Prostate gland (tissue), 2 donors: Measurements from ENCODE around the gene KRTAP20-2. TPM values are rescaled to one million over a fixed set of nuclear protein-coding genes. Genes with fewer than 3 reads are reported as not detected.

ENCODE experiments used
- DNase-seq: peaks from one replicate; pipeline ENCODE4 v3.0.0-alpha.2; 2019; ENCODE audit warnings: low spot score
- H3K27ac ChIP-seq, 2 donors: fragments of 200-600 bp; sonication (generic); 2 replicates each; pipeline ENCODE4 v1.5.1; 2017 to 2019
- H3K27me3 ChIP-seq: fragments of 200-600 bp; sonication (generic); replicated peaks from 2 replicates; pipeline ENCODE4 v1.5.1; 2019; ENCODE audit not compliant: insufficient read depth
- H3K36me3 ChIP-seq, 2 donors: fragments of 200-600 bp; sonication (generic); 1 replicate in 1 of 2; 2 replicates in 1 of 2; pipeline versions ENCODE4 v1.5.1 to v1.8.1; 2017 to 2019
- H3K4me1 ChIP-seq: fragments of 200-600 bp; sonication (generic); replicated peaks from 2 replicates; pipeline ENCODE4 v1.5.1; 2019
- H3K4me3 ChIP-seq, 2 donors: fragments of 200-600 bp; sonication (generic); 2 replicates each; pipeline ENCODE4 v1.5.1; 2017 to 2019
- H3K9me3 ChIP-seq: fragments of 200-600 bp; sonication (generic); 2 replicates; pipeline ENCODE4 v1.5.1; 2017
- CTCF ChIP-seq, 4 experiments: fragments of 200-600 bp in 2 of 4; fragments of 450-650 bp in 2 of 4; sonication (generic) in 2 of 4; IDR thresholded peaks; 1 replicate in 3 of 4; 2 replicates in 1 of 4; pipeline ENCODE4 v1.5.1; 2016 to 2019; ENCODE audit warnings: antibody characterized with exemption in 4 of 4, mild to moderate bottlenecking in 2 of 4, moderate library complexity in 2 of 4
- POLR2A ChIP-seq: fragments of 450-650 bp; IDR thresholded peaks from one replicate; pipeline ENCODE4 v1.6.1; 2016; ENCODE audit warnings: antibody characterized with exemption, mild to moderate bottlenecking
- POLR2AphosphoS5 ChIP-seq: sonication (generic); formaldehyde crosslinking; IDR thresholded peaks from one replicate; pipeline ENCODE4 v1.6.1; 2017; ENCODE audit warnings: antibody characterized with exemption
- WGBS: methylation state at CpG from one replicate; pipeline ENCODE4 v1.1.5; 2018; 5-methylcytosine and 5-hydroxymethylcytosine counted together
- intact Hi-C: fragments of 100-400 bp; cut with DNase I; formaldehyde crosslinking; loops from one replicate; pipeline ENCODE4 v1.14.2; 2022
- total RNA-seq, 2 donors: library from RNA; depleted of rRNA; stranded (reverse); fragments of >200 nt; gene quantifications; one replicate each; pipeline ENCODE4 v1.1.0, GENCODE V29; 2016

Gene KRTAP20-2
- total RNA-seq, 2 donors from 2014 or later, result not detected

DNA sequence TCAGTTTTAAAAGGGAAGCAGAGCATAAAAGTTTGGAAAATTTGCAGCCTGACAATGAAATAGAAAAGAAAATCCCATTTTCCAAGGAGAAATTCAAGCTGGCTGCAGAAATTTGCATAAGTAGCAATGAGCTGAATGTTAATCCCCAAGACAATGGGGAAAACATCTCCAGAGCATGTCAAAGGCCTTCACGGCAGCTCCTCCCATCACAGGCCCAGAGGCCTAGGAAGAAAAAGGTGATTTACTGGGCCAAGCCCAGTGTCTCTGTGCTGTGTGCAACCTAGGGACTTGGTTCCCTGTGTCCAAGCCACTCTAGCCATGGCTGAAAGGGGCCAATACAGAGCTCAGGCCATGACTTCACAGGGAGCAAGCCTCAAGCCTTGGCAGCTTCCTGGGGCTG lies 33.8 kb downstream of the KRTAP20-2 start:
- TF ChIP-seq CTCF (IDR thresholded peaks at IDR 0.05) (no peak), POLR2A (no peak), POLR2AphosphoS5 (no peak)
- no peak for DNase-seq
- H3K27me3 ChIP-seq, result no peaks in the 10 kb centered on the region
- H3K4me1 ChIP-seq, result no peaks in the 10 kb centered on the region
- intact Hi-C loops, result no loop called here
- no peak overlapping the region for H3K27ac ChIP-seq
- H3K36me3 ChIP-seq, result no peaks in the 10 kb centered on the region
- no peak overlapping the region for H3K4me3 ChIP-seq
- H3K9me3 ChIP-seq, result no peaks in the 10 kb centered on the region
- 92% methylated on average over 1 of the region's 1 CpG for WGBS

DNA sequence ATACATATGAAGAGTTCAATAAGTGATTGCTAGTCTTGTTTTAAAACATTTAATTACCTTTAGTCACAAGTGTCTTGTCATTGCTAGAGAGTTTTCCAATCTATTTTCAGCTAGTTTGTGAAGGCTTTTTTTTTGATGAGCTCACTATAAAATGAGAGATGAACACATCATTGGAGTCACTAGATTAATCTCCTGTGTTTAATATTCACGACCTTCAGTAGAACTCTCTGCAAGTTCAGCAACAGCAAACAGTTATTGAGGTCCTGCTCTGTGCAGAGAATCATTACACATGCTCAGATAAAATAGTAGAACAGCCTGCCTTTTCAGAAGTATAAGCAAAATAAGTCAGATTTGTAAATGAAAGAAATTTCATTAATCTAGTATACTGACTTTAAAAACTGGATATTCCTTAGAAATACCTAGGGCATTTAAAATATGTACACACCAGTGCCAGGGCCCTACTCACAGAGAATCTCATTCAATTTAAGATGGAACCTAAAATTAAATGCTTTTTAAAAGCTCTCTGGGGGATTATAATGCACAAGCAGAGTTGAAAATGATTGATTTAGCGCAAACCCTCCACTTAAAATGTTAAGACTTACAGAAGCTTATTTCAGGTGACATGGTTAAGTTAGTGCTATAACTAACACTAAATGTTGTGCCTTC lies 38.1 kb downstream of the KRTAP20-2 start:
- no peak for TF ChIP-seq POLR2AphosphoS5
- TF ChIP-seq POLR2A, result no peak
- no peak for TF ChIP-seq CTCF (IDR thresholded peaks at IDR 0.05)
- no peak overlapping the region for H3K27ac ChIP-seq
- intact Hi-C loops, result no loop called here
- no peaks in the 10 kb centered on the region for H3K36me3 ChIP-seq
- H3K9me3 ChIP-seq, result no peaks in the 10 kb centered on the region
- WGBS, result 87% methylated on average over 2 of the region's 2 CpGs
- no peaks in the 10 kb centered on the region for H3K27me3 ChIP-seq
- no peak overlapping the region for H3K4me3 ChIP-seq
- DNase-seq, result no peak
- H3K4me1 ChIP-seq, result no peaks in the 10 kb centered on the region

DNA sequence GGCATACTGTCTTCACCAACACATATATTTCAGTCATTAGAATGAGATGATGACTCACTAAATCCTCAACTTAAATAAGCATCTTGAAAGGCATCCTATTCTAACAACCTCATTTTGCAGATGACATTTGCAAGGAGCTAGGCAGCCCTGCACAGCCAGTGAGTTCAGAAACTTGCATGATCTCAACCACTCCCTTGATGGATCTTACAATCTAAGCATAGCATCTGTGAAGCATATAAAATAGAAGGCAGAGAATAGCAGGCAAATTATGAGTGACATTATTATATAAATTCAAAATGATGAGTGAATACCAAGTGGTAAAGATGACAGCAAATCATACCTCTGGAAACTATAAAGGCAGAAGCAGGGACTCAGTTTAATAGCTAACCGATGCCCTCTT lies 39.3 kb downstream of the KRTAP20-2 start:
- Histone ChIP-seq H3K4me1 (no peaks in the 10 kb centered on the region), H3K27me3 (no peaks in the 10 kb centered on the region), H3K4me3 (no peak overlapping the region), H3K36me3 (no peaks in the 10 kb centered on the region), H3K9me3 (no peaks in the 10 kb centered on the region), H3K27ac (no peak overlapping the region)
- TF ChIP-seq POLR2AphosphoS5, result no peak
- 70% methylated on average over 1 of the region's 1 CpG for WGBS
- intact Hi-C loops, result no loop called here
- DNase-seq, result no peak

- no peak overlapping the region for H3K4me3 ChIP-seq
- H3K27ac ChIP-seq, result no peak overlapping the region
- H3K27me3 ChIP-seq, result no peaks in the 10 kb centered on the region
- no peaks in the 10 kb centered on the region for H3K9me3 ChIP-seq
- no peaks in the 10 kb centered on the region for H3K4me1 ChIP-seq
- intact Hi-C loops, result no loop called here
- TF ChIP-seq POLR2A (no peak), POLR2AphosphoS5 (no peak), CTCF (IDR thresholded peaks at IDR 0.05) (no peak)
- no peak for DNase-seq
- no peaks in the 10 kb centered on the region for H3K36me3 ChIP-seq
Observed at GRCh38 chr21:30676737-30677136, 41.7 kb downstream of the KRTAP20-2 start.

DNA sequence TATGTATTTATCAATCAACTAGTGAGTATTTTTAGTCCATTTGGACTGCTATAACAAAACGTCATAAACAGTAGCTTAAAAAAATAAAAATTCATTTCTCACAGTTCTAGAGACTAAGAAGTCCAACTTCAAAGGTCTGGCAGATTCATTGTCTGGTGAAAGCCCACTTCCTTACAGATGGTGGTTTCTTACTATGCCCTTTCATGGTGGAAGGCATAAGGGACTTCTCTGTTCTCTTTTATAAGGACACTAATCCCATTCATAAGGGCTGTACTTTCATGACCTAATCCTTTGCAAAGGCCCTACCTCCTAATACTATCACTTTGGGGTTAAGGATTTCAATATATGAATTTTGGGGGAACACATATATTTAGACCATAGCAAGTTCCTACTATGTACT lies 45.6 kb downstream of the KRTAP20-2 start:
- H3K36me3 ChIP-seq, result no peaks in the 10 kb centered on the region
- no peak overlapping the region for H3K27ac ChIP-seq
- no peak overlapping the region for H3K4me3 ChIP-seq
- no peaks in the 10 kb centered on the region for H3K27me3 ChIP-seq
- H3K4me1 ChIP-seq, result no peaks in the 10 kb centered on the region
- no peaks in the 10 kb centered on the region for H3K9me3 ChIP-seq
- TF ChIP-seq POLR2AphosphoS5, result no peak
- TF ChIP-seq POLR2A, result no peak
- TF ChIP-seq CTCF (IDR thresholded peaks at IDR 0.05), result no peak
- no peak for DNase-seq
- intact Hi-C loops, result no loop called here
- WGBS, result 35% methylated on average over 1 of the region's 1 CpG
